ENCODE measurements around the gene CNTFR.

Gene CNTFR

DNA sequence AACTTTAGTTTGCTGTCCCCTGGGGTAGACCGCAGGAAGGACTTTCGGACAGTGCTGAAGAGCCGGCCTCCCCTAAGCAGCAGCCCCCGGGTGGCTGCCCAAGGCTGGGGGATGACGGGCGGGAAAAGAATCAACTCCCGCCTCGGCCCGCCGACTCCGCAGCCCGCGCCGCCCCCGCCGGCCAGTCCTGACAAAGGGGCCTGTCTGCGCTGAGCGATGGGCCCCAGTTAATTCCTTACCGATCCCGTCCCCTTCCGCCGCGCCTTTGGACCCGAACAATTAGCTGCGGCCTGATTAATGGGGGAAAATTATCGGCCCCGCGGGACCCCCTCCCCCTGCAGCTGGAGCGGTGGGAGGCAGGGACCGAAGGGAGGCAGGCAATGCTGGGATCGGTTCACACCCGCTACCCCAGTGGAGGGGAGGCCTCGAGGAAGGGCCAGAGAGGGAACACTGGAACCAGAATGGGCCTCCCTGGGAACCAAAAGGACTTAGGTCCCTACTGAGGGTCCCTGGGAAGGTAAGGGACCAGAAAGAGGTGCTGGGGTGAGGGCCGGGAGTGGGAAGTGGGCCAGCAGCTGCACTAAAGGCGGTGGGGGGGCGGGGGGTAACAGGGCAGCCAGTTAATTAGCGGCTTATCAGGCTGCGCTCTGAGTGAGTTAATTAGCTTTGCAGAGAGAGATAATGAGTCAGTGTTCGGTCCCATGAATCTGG, 35.1 kb upstream of the CNTFR start:
- peaks cover 13% of the 10 kb centered on the region for H3K4me1 ChIP-seq (ENCODE audit: control insufficient read depth, insufficient read depth, low read depth, low read length)
- 10% methylated on average over 39 of the region's 39 CpGs for WGBS
- no peak overlapping the region for H2AK5ac ChIP-seq (ENCODE audit: low read length, severe bottlenecking)
- DNase-seq, result no peak
- H3K14ac ChIP-seq (ENCODE audit: low read length in 2 of 2), result no peak overlapping the region
- H2BK120ac ChIP-seq (ENCODE audit: low read depth, low read length), result no peak overlapping the region
- H3K9me3 ChIP-seq (ENCODE audit: control insufficient read depth, low read length), result no peaks in the 10 kb centered on the region
- no peak overlapping the region for H2AFZ ChIP-seq (ENCODE audit: low read depth, low read length)
- no peak overlapping the region for H3K27ac ChIP-seq (ENCODE audit: low read length, poor library complexity, severe bottlenecking)
- H3K4me2 ChIP-seq (ENCODE audit: low read length, poor library complexity, severe bottlenecking), result no peak overlapping the region
- H3K4ac ChIP-seq (ENCODE audit: low read depth in 1 of 2, low read length in 2 of 2), result no peak overlapping the region
- peak overlapping the region in 1 of 2 experiments; percentile 53 for H3K23ac ChIP-seq (ENCODE audit: low read length in 2 of 2)
- no peaks in the 10 kb centered on the region for H3K36me3 ChIP-seq (ENCODE audit: control insufficient read depth in 1 of 2, insufficient read depth in 2 of 2, low read depth in 1 of 2, low read length in 2 of 2)
- H3K18ac ChIP-seq (ENCODE audit: low read depth in 1 of 2, low read length in 2 of 2), result no peak overlapping the region
- H4K8ac ChIP-seq (ENCODE audit: low read length), result no peak overlapping the region
- peaks cover 62 to 73% of the 10 kb centered on the region in 2 experiments for H3K27me3 ChIP-seq (ENCODE audit: control insufficient read depth in 1 of 2, insufficient read depth in 1 of 2, low read length in 2 of 2)
- H4K91ac ChIP-seq (ENCODE audit: low read length), result no peak overlapping the region
- H2BK5ac ChIP-seq (ENCODE audit: low read depth, low read length, poor library complexity, severe bottlenecking), result no peak overlapping the region
- no peak overlapping the region for H2BK12ac ChIP-seq (ENCODE audit: low read length in 2 of 2)
- H3K9ac ChIP-seq (ENCODE audit: low read length), result no peak overlapping the region
- peak overlapping the region; percentile 50 for H2BK15ac ChIP-seq (ENCODE audit: low read depth, poor library complexity, severe bottlenecking)
- no peak overlapping the region for H3K4me3 ChIP-seq (ENCODE audit: insufficient read depth in 1 of 2, low read depth in 1 of 2, low read length in 2 of 2)
- H3K79me1 ChIP-seq (replicated peaks; ENCODE audit: low read length, poor library complexity, severe bottlenecking), result peaks cover 6% of the 10 kb centered on the region

DNA sequence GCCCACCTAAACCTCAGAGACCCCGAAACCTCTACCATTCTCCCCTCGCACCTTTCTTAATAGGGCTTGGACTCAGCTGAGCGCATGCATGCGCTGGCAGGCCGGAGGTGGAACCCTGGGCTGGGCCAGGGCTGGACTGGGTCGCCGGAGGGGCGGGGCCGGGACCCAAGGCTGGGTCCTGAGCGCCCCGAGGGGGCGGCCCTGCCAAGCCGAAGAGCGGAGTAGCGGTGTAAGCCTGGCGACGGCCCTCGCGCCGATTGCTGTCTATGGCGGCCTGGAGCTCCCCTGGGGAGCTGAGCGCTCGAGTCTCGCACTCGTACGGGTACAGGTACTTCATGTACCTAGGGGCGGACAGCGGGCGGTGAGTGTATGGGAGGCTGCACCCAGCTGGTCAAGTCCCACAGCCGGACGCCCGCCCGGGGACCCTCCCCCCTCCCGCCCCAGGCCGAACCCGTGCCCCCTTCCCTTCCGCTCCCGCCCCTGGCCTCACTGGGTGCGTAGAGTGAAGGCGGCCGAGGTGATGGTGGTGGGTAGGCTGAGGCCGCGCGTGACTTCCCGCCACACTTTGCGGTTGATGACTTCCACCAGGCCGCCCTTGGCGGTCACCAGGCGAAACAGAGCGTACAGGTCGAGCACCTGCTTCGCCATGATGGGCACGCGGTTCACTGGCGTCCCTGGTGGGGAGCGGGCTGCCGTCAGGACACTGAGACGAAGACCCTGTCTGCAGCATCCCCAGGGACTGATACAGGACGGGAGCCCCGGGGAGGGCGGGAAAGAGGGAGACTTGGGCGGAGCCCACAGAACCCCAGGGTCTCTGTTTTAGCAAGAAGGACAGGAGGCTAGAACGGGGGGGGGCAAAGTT, 34.1 kb upstream of the CNTFR start:
- no peak overlapping the region for H4K91ac ChIP-seq (ENCODE audit: low read length)
- DNase-seq, result no peak
- WGBS, result 71% methylated on average over 55 of the region's 63 CpGs

DNA sequence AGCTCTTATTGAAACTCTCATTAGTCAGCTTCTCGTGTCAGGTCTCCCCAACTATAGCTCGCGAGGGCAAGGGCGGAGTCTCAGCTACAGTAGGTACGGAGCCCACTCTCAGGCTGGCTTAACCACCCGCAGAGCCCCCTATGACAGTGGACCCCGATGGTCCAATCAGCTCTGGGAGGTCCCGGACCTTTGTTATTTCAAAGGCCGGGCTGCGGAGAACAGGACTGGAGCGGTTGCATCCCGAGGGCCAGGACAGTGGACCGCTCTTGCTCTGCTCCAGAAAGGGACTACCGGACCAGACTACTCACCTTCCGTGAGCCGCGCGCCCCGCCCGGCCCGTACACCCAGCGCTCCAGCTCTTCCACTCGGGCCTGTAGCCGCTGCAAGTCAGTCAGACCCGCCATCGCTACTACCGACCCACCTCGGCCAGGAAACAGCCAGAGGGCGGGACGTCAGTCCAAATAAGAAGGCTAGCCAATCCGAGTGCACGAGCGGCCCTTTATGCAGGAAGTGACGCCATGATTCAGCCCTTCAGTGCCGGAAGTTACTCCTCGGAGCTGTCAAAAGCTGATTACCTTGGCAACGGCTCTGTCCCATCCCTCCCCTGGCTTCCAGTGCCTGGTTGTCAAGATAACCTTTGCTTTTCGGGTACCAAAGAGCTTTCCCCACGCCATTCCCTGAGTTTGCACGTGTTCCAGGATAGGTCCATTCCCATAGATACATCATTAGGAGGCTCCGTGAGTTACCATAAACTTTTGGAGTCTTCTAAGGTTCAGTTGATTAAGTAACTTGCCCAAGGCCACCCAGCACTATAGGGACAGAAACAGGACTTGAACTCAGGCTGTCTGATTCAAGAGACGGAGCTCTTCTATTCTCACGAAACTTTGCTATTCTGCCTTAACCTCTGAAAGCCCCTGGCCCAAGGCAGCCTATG, 30.8 kb upstream of the CNTFR start, which contains the start of gene DCTN3:
Gene DCTN3, minus strand, starts transcription at position 435 of the 934 bp plus-strand sequence. Its CDS starts 31 bp downstream, at position 404.
- DNase-seq, result peak; percentile 96
- H3K23ac ChIP-seq (ENCODE audit: low read length in 2 of 2), result peak within 1 kb of the TSS in 1 of 2 experiments; percentile 16

More for the DNA sequence above, 34.1 kb upstream of the CNTFR start:
- H3K18ac ChIP-seq (ENCODE audit: low read depth in 1 of 2, low read length in 2 of 2), result no peak overlapping the region
- no peak overlapping the region for H3K9ac ChIP-seq (ENCODE audit: low read length)
- H3K27me3 ChIP-seq (ENCODE audit: control insufficient read depth in 1 of 2, insufficient read depth in 1 of 2, low read length in 2 of 2), result peaks cover 55 to 65% of the 10 kb centered on the region in 2 experiments
- no peak overlapping the region for H2AFZ ChIP-seq (ENCODE audit: low read depth, low read length)
- peaks cover 14% of the 10 kb centered on the region for H3K79me1 ChIP-seq (replicated peaks; ENCODE audit: low read length, poor library complexity, severe bottlenecking)
- peaks cover 4% of the 10 kb centered on the region for H3K4me1 ChIP-seq (ENCODE audit: control insufficient read depth, insufficient read depth, low read depth, low read length)
- no peak overlapping the region for H2BK15ac ChIP-seq (ENCODE audit: low read depth, poor library complexity, severe bottlenecking)
- no peak overlapping the region for H3K14ac ChIP-seq (ENCODE audit: low read length in 2 of 2)
- no peak overlapping the region for H2BK12ac ChIP-seq (ENCODE audit: low read length in 2 of 2)
- H3K4me3 ChIP-seq (ENCODE audit: insufficient read depth in 1 of 2, low read depth in 1 of 2, low read length in 2 of 2), result peak overlapping the region in 1 of 2 experiments; percentile 3
- no peaks in the 10 kb centered on the region for H3K9me3 ChIP-seq (ENCODE audit: control insufficient read depth, low read length)
- no peak overlapping the region for H4K8ac ChIP-seq (ENCODE audit: low read length)
- H2AK5ac ChIP-seq (ENCODE audit: low read length, severe bottlenecking), result no peak overlapping the region
- no peak overlapping the region for H3K4me2 ChIP-seq (ENCODE audit: low read length, poor library complexity, severe bottlenecking)
- H3K23ac ChIP-seq (ENCODE audit: low read length in 2 of 2), result no peak overlapping the region
- no peak overlapping the region for H2BK120ac ChIP-seq (ENCODE audit: low read depth, low read length)
- H3K36me3 ChIP-seq (ENCODE audit: control insufficient read depth in 1 of 2, insufficient read depth in 2 of 2, low read depth in 1 of 2, low read length in 2 of 2), result peaks cover 0 to under 1% of the 10 kb centered on the region in 2 experiments
- no peak overlapping the region for H2BK5ac ChIP-seq (ENCODE audit: low read depth, low read length, poor library complexity, severe bottlenecking)
- H3K4ac ChIP-seq (ENCODE audit: low read depth in 1 of 2, low read length in 2 of 2), result no peak overlapping the region
- H3K27ac ChIP-seq (ENCODE audit: low read length, poor library complexity, severe bottlenecking), result no peak overlapping the region

More for the DNA sequence above, 30.8 kb upstream of the CNTFR start, which contains the start of gene DCTN3:
- no peak within 1 kb of the TSS for H2BK5ac ChIP-seq (ENCODE audit: low read depth, low read length, poor library complexity, severe bottlenecking)
- no peak within 1 kb of the TSS for H2AK5ac ChIP-seq (ENCODE audit: low read length, severe bottlenecking)
- H3K14ac ChIP-seq (ENCODE audit: low read length in 2 of 2), result peak within 1 kb of the TSS in 1 of 2 experiments; percentile 76
- 8% methylated on average over 43 of the region's 43 CpGs for WGBS
- H3K27me3 ChIP-seq (ENCODE audit: control insufficient read depth in 1 of 2, insufficient read depth in 1 of 2, low read length in 2 of 2), result peaks cover 22 to 32% of the 10 kb centered on the region in 2 experiments
- no peak within 1 kb of the TSS for H2BK120ac ChIP-seq (ENCODE audit: low read depth, low read length)
- peak within 1 kb of the TSS; percentile 62 for H2BK15ac ChIP-seq (ENCODE audit: low read depth, poor library complexity, severe bottlenecking)
- H3K9me3 ChIP-seq (ENCODE audit: control insufficient read depth, low read length), result no peaks in the 10 kb centered on the region
- peaks cover 3% of the 10 kb centered on the region for H3K4me1 ChIP-seq (ENCODE audit: control insufficient read depth, insufficient read depth, low read depth, low read length)
- peak within 1 kb of the TSS in 1 of 2 experiments; percentile 63 for H3K4ac ChIP-seq (ENCODE audit: low read depth in 1 of 2, low read length in 2 of 2)
- peak within 1 kb of the TSS; percentile 80 for H3K4me2 ChIP-seq (ENCODE audit: low read length, poor library complexity, severe bottlenecking)
- peak within 1 kb of the TSS; percentile 41 for H4K91ac ChIP-seq (ENCODE audit: low read length)
- H3K18ac ChIP-seq (ENCODE audit: low read depth in 1 of 2, low read length in 2 of 2), result peak within 1 kb of the TSS in 1 of 2 experiments; percentile 52
- H3K4me3 ChIP-seq (ENCODE audit: insufficient read depth in 1 of 2, low read depth in 1 of 2, low read length in 2 of 2), result peak within 1 kb of the TSS; percentile 92 to 95
- peaks cover 19% of the 10 kb centered on the region for H3K79me1 ChIP-seq (replicated peaks; ENCODE audit: low read length, poor library complexity, severe bottlenecking)
- no peak within 1 kb of the TSS for H3K27ac ChIP-seq (ENCODE audit: low read length, poor library complexity, severe bottlenecking)
- H3K9ac ChIP-seq (ENCODE audit: low read length), result peak within 1 kb of the TSS; percentile 94
- H3K36me3 ChIP-seq (ENCODE audit: control insufficient read depth in 1 of 2, insufficient read depth in 2 of 2, low read depth in 1 of 2, low read length in 2 of 2), result peaks cover 25 to 32% of the 10 kb centered on the region in 2 experiments
- peak within 1 kb of the TSS; percentile 54 for H2AFZ ChIP-seq (ENCODE audit: low read depth, low read length)
- no peak within 1 kb of the TSS for H2BK12ac ChIP-seq (ENCODE audit: low read length in 2 of 2)
- peak within 1 kb of the TSS; percentile 71 for H4K8ac ChIP-seq (ENCODE audit: low read length)

Data from mesenchymal stem cell (in vitro differentiated cells and primary cell).